Measurements from ENCODE around the gene ADAM15. TPM values are rescaled to one million over a fixed set of nuclear protein-coding genes. Genes with fewer than 3 reads are reported as not detected.
A peak's percentile ranks its signal among the peaks of the same experiment; 100 is the strongest.

ADAM15 gene
- polyA plus RNA-seq, 1 donor from 2014 or later, result 24.8 TPM

DNA sequence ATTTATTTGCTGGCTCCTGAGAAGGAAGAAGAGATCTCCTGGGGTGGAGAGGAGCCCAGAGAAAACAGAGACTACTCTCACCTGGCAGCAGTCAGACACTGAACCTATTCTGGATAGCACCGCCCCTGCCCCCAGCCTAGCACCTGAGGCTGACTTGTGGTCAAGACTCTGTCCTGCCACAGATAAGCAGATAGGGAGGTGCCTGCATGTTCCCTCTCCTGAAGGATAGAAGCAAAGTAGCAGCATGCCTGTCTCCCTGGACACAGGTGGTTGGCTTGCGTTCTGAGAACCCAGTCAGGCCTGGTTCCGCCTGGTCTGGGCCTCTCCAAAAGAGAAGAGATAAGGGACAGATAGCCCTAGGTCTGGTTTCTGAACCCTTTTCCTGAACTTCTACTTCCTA lies 26.2 kb downstream of the ADAM15 start:
- H4K20me1 ChIP-seq (ENCODE audit: insufficient read depth), result peaks cover 12% of the 10 kb centered on the region
- H2AFZ ChIP-seq (ENCODE audit: low read depth, low read length), result no peak overlapping the region
- no peaks in the 10 kb centered on the region for H3K36me3 ChIP-seq (ENCODE audit: insufficient read depth, low read length)
- H3K4me3 ChIP-seq (ENCODE audit: low read length), result no peak overlapping the region
- H3K27ac ChIP-seq (ENCODE audit: low read length), result no peak overlapping the region
- no peak for TF ChIP-seq POLR2AphosphoS5 (IDR thresholded peaks at IDR 0.05)
- TF ChIP-seq TAF1 (IDR thresholded peaks at IDR 0.05; ENCODE audit: low read depth), result no peak
- no peak for TF ChIP-seq MXI1 (conservative IDR thresholded peaks at IDR 0.05; ENCODE audit: poor library complexity, severe bottlenecking)
- no peak for TF ChIP-seq REST (IDR thresholded peaks at IDR 0.05; ENCODE audit: borderline replicate concordance)
- no peak for TF ChIP-seq CTCF (IDR thresholded peaks at IDR 0.05; ENCODE audit: poor library complexity, severe bottlenecking)
- no peak for TF ChIP-seq SMC3 (conservative IDR thresholded peaks at IDR 0.05; ENCODE audit: poor library complexity)
- TF ChIP-seq EP300 (conservative IDR thresholded peaks at IDR 0.05; ENCODE audit: poor library complexity, severe bottlenecking), result no peak
- TF ChIP-seq EZH2 (IDR thresholded peaks at IDR 0.05; ENCODE audit: borderline replicate concordance, insufficient read depth, low read length, poor library complexity, severe bottlenecking), result no peak
- no peak for TF ChIP-seq RAD21 (conservative IDR thresholded peaks at IDR 0.05)
- no peaks in the 10 kb centered on the region for H3K9me3 ChIP-seq (ENCODE audit: low read length)
- peaks cover 7% of the 10 kb centered on the region for H3F3A ChIP-seq (ENCODE audit: insufficient read depth, low read length, poor library complexity, severe bottlenecking)
- peaks cover 7% of the 10 kb centered on the region for H3K79me2 ChIP-seq (replicated peaks; ENCODE audit: insufficient read depth, low read length)
- H3K9ac ChIP-seq (ENCODE audit: low read length), result no peak overlapping the region
- H3K27me3 ChIP-seq (ENCODE audit: insufficient read depth, low read depth, low read length), result no peaks in the 10 kb centered on the region
- no peak overlapping the region for H3K4me2 ChIP-seq (ENCODE audit: low read length)
- H3K9me2 ChIP-seq (ENCODE audit: insufficient read depth, low read length), result no peaks in the 10 kb centered on the region

- H3K4me2 ChIP-seq (ENCODE audit: low read length), result peak overlapping the region; percentile 44
- no peaks in the 10 kb centered on the region for H3K9me2 ChIP-seq (ENCODE audit: insufficient read depth, low read length)
- H3K27me3 ChIP-seq (ENCODE audit: insufficient read depth, low read depth, low read length), result no peaks in the 10 kb centered on the region
- H4K20me1 ChIP-seq (ENCODE audit: insufficient read depth), result peaks cover 16% of the 10 kb centered on the region
- no peak overlapping the region for H2AFZ ChIP-seq (ENCODE audit: low read depth, low read length)
- H3K9me3 ChIP-seq (ENCODE audit: low read length), result no peaks in the 10 kb centered on the region
- no peaks in the 10 kb centered on the region for H3K36me3 ChIP-seq (ENCODE audit: insufficient read depth, low read length)
- peaks cover 12% of the 10 kb centered on the region for H3K79me2 ChIP-seq (replicated peaks; ENCODE audit: insufficient read depth, low read length)
- peak overlapping the region; percentile 42 for H3K27ac ChIP-seq (ENCODE audit: low read length)
- TF ChIP-seq CTCF (IDR thresholded peaks at IDR 0.05; ENCODE audit: poor library complexity, severe bottlenecking) (no peak), TAF1 (IDR thresholded peaks at IDR 0.05; ENCODE audit: low read depth) (no peak), EP300 (conservative IDR thresholded peaks at IDR 0.05; ENCODE audit: poor library complexity, severe bottlenecking) (no peak), REST (IDR thresholded peaks at IDR 0.05; ENCODE audit: borderline replicate concordance) (no peak), POLR2AphosphoS5 (IDR thresholded peaks at IDR 0.05) (no peak), RAD21 (conservative IDR thresholded peaks at IDR 0.05) (no peak), EZH2 (IDR thresholded peaks at IDR 0.05; ENCODE audit: borderline replicate concordance, insufficient read depth, low read length, poor library complexity, severe bottlenecking) (no peak), MXI1 (conservative IDR thresholded peaks at IDR 0.05; ENCODE audit: poor library complexity, severe bottlenecking) (no peak), SMC3 (conservative IDR thresholded peaks at IDR 0.05; ENCODE audit: poor library complexity) (no peak)
- peaks cover 7% of the 10 kb centered on the region for H3F3A ChIP-seq (ENCODE audit: insufficient read depth, low read length, poor library complexity, severe bottlenecking)
- H3K4me3 ChIP-seq (ENCODE audit: low read length), result peak overlapping the region; percentile 99
- peak overlapping the region; percentile 37 for H3K9ac ChIP-seq (ENCODE audit: low read length)
Measured at GRCh38 chr1:155077758-155078445, 26.8 kb downstream of the ADAM15 start.

All from neural cell (in vitro differentiated cells).